ENCODE data around the gene ARHGAP27. TPM values are rescaled to one million over a fixed set of nuclear protein-coding genes. Genes with fewer than 3 reads are reported as not detected.

The ARHGAP27 gene
- total and polyA plus RNA-seq, 9 of the 15 experiments (the other 6 are each of a cell fraction or from before 2014, with no cell fraction given): 0.04 to 4.6 (median 2.1) TPM

- TF ChIP-seq MEF2A (IDR thresholded peaks at IDR 0.05; ENCODE audit: control insufficient read depth, low read depth, low read length): no peak
Measured at GRCh38 chr17:45346216-45347015, 86.3 kb downstream of the ARHGAP27 start (continued).

DNA sequence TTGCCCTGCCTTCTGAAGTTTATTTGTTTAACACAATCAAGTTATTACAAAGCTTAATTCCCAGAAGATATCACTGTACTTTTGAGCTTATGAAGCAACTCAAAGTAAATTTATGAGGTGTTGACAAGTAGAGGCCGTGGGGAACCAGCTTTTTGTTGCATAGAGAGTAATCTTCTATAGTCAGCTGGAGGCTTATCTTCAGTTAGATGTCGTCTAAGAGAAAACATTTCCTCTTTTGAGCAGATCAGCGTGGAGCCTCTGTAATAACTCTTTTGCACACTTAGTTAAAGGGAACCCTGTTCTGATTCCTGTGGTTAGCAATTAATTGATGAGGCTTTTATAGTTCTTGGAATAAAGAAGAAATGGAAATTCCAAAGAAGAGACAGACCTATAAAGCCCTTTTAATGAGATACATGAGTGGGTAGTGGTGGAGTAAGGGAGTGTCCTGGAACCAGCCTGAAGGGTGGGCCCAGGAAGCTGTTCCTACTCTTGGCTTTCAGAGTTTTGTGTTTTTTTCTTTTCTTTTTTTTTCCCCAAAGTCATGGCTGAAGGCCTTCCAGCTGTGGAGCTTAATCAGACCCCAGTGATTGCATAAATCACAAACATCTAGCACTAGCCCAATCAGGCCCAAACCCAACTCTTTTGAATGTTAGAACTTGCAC, 87.0 kb downstream of the ARHGAP27 start:
- WGBS (ENCODE audit: insufficient coverage, low coverage, missing lambda C conversion rate): 0% methylated on average over 3 of the region's 3 CpGs
- intact Hi-C loops (cut with micrococcal nuclease) (loop anchor here (1.0 kb wide), 1 partner anchor 38 kb away; no protein-coding TSS in a partner anchor), in situ Hi-C loops (cut with MboI) (no loop called here)
- Histone ChIP-seq H3K27ac (ENCODE audit: extremely low read depth, low read depth, low read length) (peak overlapping the region; percentile 38; the same call in 2 of the 3 replicates), H3K4me1 (replicated peaks in 1 of 2; ENCODE audit: control insufficient read depth in 2 of 2, insufficient read depth in 2 of 2, low read length in 2 of 2) (peaks cover 32 to 42% of the 10 kb centered on the region in 2 experiments), H3K27me3 (ENCODE audit: control insufficient read depth in 2 of 2, insufficient read depth in 2 of 2, low read length in 2 of 2) (no peaks in the 10 kb centered on the region), H3K79me2 (ENCODE audit: control insufficient read depth, insufficient read depth, low read length) (no peaks in the 10 kb centered on the region), H3K9me1 (ENCODE audit: control insufficient read depth, insufficient read depth, low read length) (no peaks in the 10 kb centered on the region), H3K36me3 (ENCODE audit: control insufficient read depth, insufficient read depth, low read length) (no peaks in the 10 kb centered on the region), H3K9ac (ENCODE audit: insufficient read depth in 1 of 2, low read depth in 2 of 2, low read length in 2 of 2) (no peak overlapping the region), H3K4me2 (ENCODE audit: insufficient read depth, low read length) (peak overlapping the region; percentile 40; the same call in 1 of the 2 replicates), H3K4me3 (no peak overlapping the region), H2AFZ (ENCODE audit: low read depth, low read length) (no peak overlapping the region), H3K9me3 (replicated peaks; ENCODE audit: control insufficient read depth, insufficient read depth, low read depth, low read length) (no peaks in the 10 kb centered on the region), H4K20me1 (replicated peaks; ENCODE audit: control insufficient read depth, insufficient read depth, low read length) (no peaks in the 10 kb centered on the region)
- FAIRE-seq (peak; percentile 91), ATAC-seq (peak; percentile 88), DNase-seq (ENCODE audit: extremely low read depth in 1 of 4, low spot score in 3 of 4) (peak; percentile 48 to 93 (median 68))
- POLR2A ChIA-PET: interaction anchor here (0.6 to 1.4 kb wide), 11 partner anchors 9 to 314 kb away, joined by 3 to 12 read pairs (median 3); partner anchors contain the start of gene MAP3K14
- no TSS peak for BruUV-seq (replicated peaks)
- CTCF ChIA-PET (ENCODE audit: low intra/inter-chr PET ratio): no interaction called here
- TF ChIP-seq DPF2 (IDR thresholded peaks at IDR 0.05) (peak; percentile 100), HDAC6 (IDR thresholded peaks at IDR 0.05; ENCODE audit: low read depth, low read length) (no peak), ZNF639 (CRISPR knock-in tag; conservative IDR thresholded peaks at IDR 0.05 in 1 of 2, IDR thresholded peaks at IDR 0.05 in 1 of 2) (peak in 1 of 2 experiments; percentile 71; a peak in 1 of 4 replicates), NONO (IDR thresholded peaks at IDR 0.05; ENCODE audit: low read depth in 2 of 2, low read length in 1 of 2) (peak in 1 of 2 experiments; percentile 82; a peak in 1 of 4 replicates), ARID3A (IDR thresholded peaks at IDR 0.05; ENCODE audit: borderline replicate concordance, low read depth, low read length) (peak; percentile 95; the same call in 1 of the 2 replicates), MYC (IDR thresholded peaks at IDR 0.05; ENCODE audit: low read depth, low read length) (peak; percentile 62), MYC (CRISPR knock-in tag; IDR thresholded peaks at IDR 0.05; ENCODE audit: borderline replicate concordance, low read depth) (no peak), SLC30A9 (CRISPR knock-in tag; IDR thresholded peaks at IDR 0.05) (no peak), ZNF740 (CRISPR knock-in tag; IDR thresholded peaks at IDR 0.05) (no peak), ZNF740 (tag; IDR thresholded peaks at IDR 0.05) (no peak; a peak in 1 of 4 replicates), KHSRP (IDR thresholded peaks at IDR 0.05) (peak; percentile 81; the same call in 1 of the 2 replicates), RBM39 (optimal IDR thresholded peaks at IDR 0.05; ENCODE audit: low read depth, low read length) (no peak)
